PC-3 (cell line): ENCODE measurements around the gene PHC3. TPM values are rescaled to one million over a fixed set of nuclear protein-coding genes. Genes with fewer than 3 reads are reported as not detected.
"Not testable (repeated sequence)": the region's sequence is repeated elsewhere in the genome, so short reads cannot be mapped to it uniquely, and the experiment has no call there.

Experiments used
- ATAC-seq: fragments of 200-7000 bp; cut with Tn5 transposase; 2 replicates; pipeline ENCODE4 v1.9.1; 2020; ENCODE audit warnings: mild to moderate bottlenecking, moderate library complexity
- BruUV-seq: library from RNA; stranded (reverse); fragments of 400-500 nt; replicated peaks from 2 replicates; lab custom pipeline; 2021; lab: Mats Ljungman, UMichigan
- CTCF ChIA-PET: fragments of 300-600 bp; sonication (Branson Sonifier 250); formaldehyde crosslinking; loops from one replicate; lab custom pipeline; 2022; ENCODE audit warnings: antibody characterized with exemption; lab: Charles Lee
- POLR2A ChIA-PET: fragments of 300-600 bp; sonication (Branson Sonifier 250); formaldehyde crosslinking; loops from one replicate; lab custom pipeline; 2022; ENCODE audit warnings: antibody characterized with exemption; ENCODE audit not compliant: unreplicated experiment; lab: Charles Lee
- DNase-seq: peaks from one replicate; pipeline ENCODE4 v3.0.0-alpha.2; 2015
- H2AFZ ChIP-seq: fragments of 300-600 bp; sonication (generic); 2 replicates; pipeline ENCODE4 v1.6.0; 2016; ENCODE audit warnings: antibody characterized with exemption, low read length
- H3F3A ChIP-seq: fragments of 300-600 bp; sonication (generic); one replicate; pipeline ENCODE4 v1.6.0; 2017; ENCODE audit warnings: antibody characterized with exemption, low read length, control low read depth, mild to moderate bottlenecking; ENCODE audit not compliant: unreplicated experiment
- H3K27ac ChIP-seq: fragments of 300-600 bp; sonication (generic); 2 replicates; pipeline ENCODE4 v1.5.1; 2016; ENCODE audit warnings: mild to moderate bottlenecking, low read length
- H3K27me3 ChIP-seq: fragments of 300-600 bp; sonication (generic); 2 replicates; pipeline ENCODE4 v1.6.1; 2016; ENCODE audit warnings: low read length, mixed read lengths
- H3K36me3 ChIP-seq: fragments of 300-600 bp; sonication (generic); 2 replicates; pipeline ENCODE4 v1.6.1; 2016; ENCODE audit warnings: low read depth, mixed run types, low read length, mixed read lengths
- H3K4me1 ChIP-seq: fragments of 300-600 bp; sonication (generic); 2 replicates; pipeline ENCODE4 v1.5.1; 2016; ENCODE audit warnings: low read length; ENCODE audit not compliant: insufficient read depth
- H3K4me2 ChIP-seq: fragments of 300-600 bp; sonication (generic); 2 replicates; pipeline ENCODE4 v1.6.0; 2016; ENCODE audit warnings: low read length
- H3K4me3 ChIP-seq: fragments of 300-600 bp; sonication (generic); 2 replicates; pipeline ENCODE4 v1.5.1; 2016; ENCODE audit warnings: mild to moderate bottlenecking, low read length, mixed read lengths
- H3K79me2 ChIP-seq: fragments of 300-600 bp; sonication (generic); 2 replicates; pipeline ENCODE4 v1.6.1; 2017; ENCODE audit warnings: low read length, mixed read lengths
- H3K9ac ChIP-seq: fragments of 300-600 bp; sonication (generic); 2 replicates; pipeline ENCODE4 v1.6.0; 2016; ENCODE audit warnings: mild to moderate bottlenecking, low read length
- H3K9me2 ChIP-seq: fragments of 300-600 bp; sonication (generic); replicated peaks from 2 replicates; pipeline ENCODE4 v1.6.1; 2016; ENCODE audit warnings: mixed run types, low read length, mixed read lengths
- H3K9me3 ChIP-seq: fragments of 300-600 bp; sonication (generic); 2 replicates; pipeline ENCODE4 v1.6.1; 2016; ENCODE audit warnings: low read length, mixed read lengths
- H4K20me1 ChIP-seq: fragments of 300-600 bp; sonication (generic); 2 replicates; pipeline ENCODE4 v1.6.1; 2016; ENCODE audit warnings: low read length, mixed read lengths
- EZH2 ChIP-seq: fragments of 300-600 bp; sonication (generic); IDR thresholded peaks from one replicate; pipeline ENCODE4 v1.6.1; 2017; ENCODE audit warnings: antibody characterized with exemption, mild to moderate bottlenecking, low read length; ENCODE audit not compliant: unreplicated experiment
- EZH2phosphoT487 ChIP-seq: fragments of 300-600 bp; sonication (generic); IDR thresholded peaks from 2 replicates; pipeline ENCODE4 v1.6.1; 2018; ENCODE audit warnings: mild to moderate bottlenecking, antibody characterized with exemption, low read length, borderline replicate concordance
- intact Hi-C: fragments of 100-400 bp; cut with micrococcal nuclease; formaldehyde crosslinking; loops from 2 replicates; pipeline ENCODE4 v1.9.0; 2023
- total RNA-seq: library from RNA; depleted of rRNA; stranded (reverse); fragments of >200 nt; gene quantifications from 2 replicates; pipeline ENCODE4 v1.2.3, GENCODE V29; 2014
- TF ChIP-seq, protein P1 (sequence below): fragments of 300-600 bp; sonication (generic); conservative IDR thresholded peaks from 2 replicates; pipeline ENCODE4 v1.5.1; 2017; ENCODE audit warnings: antibody characterized with exemption, low read depth, mild to moderate bottlenecking, low read length

The PHC3 gene
- total RNA-seq, 1 experiment from 2014 or later, result 7.5 TPM

DNA sequence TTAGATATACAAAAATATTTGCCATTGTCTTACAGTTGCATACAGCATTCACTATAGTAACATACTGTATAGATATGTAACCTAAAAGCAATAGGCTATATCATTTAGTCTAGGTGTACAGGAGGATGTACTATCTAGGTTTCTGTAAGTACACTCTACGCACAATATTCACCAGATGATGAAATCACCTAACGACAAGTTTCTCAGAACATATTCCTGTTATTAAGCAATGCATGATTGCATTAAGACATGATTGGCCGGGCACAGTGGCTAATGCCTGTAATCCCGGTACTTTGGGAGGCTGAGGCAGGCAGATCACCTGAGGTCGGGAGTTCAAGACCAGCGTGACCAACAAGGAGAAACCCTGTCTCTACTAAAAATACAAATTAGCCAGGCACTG, 26.2 kb upstream of the PHC3 start:
- H3K9me2 ChIP-seq, result no peaks in the 10 kb centered on the region
- H3K27me3 ChIP-seq, result no peaks in the 10 kb centered on the region
- intact Hi-C loops, result no loop called here
- ChIA-PET POLR2A (no interaction called here), CTCF (no interaction called here)
- H3K4me1 ChIP-seq, result no peaks in the 10 kb centered on the region
- no peak overlapping the region for H3K27ac ChIP-seq
- H3K9me3 ChIP-seq, result no peaks in the 10 kb centered on the region
- H3K4me3 ChIP-seq, result no peak overlapping the region
- no peak for DNase-seq
- no TSS peak for BruUV-seq
- no peak overlapping the region for H3K9ac ChIP-seq
- H3F3A ChIP-seq, result no peaks in the 10 kb centered on the region
- H3K36me3 ChIP-seq, result no peaks in the 10 kb centered on the region
- no peak for ATAC-seq
- no peak overlapping the region for H3K4me2 ChIP-seq
- no peak overlapping the region for H2AFZ ChIP-seq
- H4K20me1 ChIP-seq, result no peaks in the 10 kb centered on the region
- no peaks in the 10 kb centered on the region for H3K79me2 ChIP-seq
- TF ChIP-seq, protein P1, sequence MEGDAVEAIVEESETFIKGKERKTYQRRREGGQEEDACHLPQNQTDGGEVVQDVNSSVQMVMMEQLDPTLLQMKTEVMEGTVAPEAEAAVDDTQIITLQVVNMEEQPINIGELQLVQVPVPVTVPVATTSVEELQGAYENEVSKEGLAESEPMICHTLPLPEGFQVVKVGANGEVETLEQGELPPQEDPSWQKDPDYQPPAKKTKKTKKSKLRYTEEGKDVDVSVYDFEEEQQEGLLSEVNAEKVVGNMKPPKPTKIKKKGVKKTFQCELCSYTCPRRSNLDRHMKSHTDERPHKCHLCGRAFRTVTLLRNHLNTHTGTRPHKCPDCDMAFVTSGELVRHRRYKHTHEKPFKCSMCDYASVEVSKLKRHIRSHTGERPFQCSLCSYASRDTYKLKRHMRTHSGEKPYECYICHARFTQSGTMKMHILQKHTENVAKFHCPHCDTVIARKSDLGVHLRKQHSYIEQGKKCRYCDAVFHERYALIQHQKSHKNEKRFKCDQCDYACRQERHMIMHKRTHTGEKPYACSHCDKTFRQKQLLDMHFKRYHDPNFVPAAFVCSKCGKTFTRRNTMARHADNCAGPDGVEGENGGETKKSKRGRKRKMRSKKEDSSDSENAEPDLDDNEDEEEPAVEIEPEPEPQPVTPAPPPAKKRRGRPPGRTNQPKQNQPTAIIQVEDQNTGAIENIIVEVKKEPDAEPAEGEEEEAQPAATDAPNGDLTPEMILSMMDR, result no peak
- TF ChIP-seq EZH2phosphoT487 (no peak), EZH2 (no peak)

DNA sequence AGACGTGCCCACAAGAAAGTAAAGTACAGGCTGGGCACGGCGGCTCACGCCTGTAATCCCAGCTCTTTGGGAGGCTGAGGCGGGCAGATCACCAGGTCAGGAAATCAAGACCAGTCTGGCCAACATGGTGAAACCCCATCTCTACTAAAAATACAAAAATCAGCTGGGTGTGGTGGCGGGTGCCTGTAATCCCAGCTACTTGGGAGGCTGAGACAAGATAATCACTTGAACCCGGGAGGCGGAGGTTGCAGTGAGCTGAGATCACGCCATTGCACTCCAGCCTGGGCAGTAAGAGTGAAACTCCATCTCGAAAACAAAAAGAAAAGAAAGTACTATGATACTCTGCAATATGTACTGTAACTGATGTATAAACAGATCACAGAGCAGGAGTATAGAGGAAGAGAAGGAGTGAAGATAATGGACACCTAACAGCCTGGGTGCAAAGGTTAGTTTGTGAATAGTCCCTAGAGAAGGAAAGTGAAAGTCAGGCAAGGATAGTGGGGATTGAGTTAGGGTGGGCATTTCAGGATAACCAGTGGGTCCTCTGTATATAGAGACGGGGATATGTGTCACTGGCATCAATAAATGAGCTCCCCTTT, 24.7 kb upstream of the PHC3 start:
- H3K79me2 ChIP-seq, H3F3A ChIP-seq, H3K4me2 ChIP-seq, H3K4me3 ChIP-seq, H3K36me3 ChIP-seq, H4K20me1 ChIP-seq, POLR2A ChIA-PET, H3K9me3 ChIP-seq, H3K9me2 ChIP-seq, ATAC-seq, intact Hi-C loops, H3K9ac ChIP-seq, BruUV-seq, H3K27ac ChIP-seq, DNase-seq, H2AFZ ChIP-seq, H3K27me3 ChIP-seq, H3K4me1 ChIP-seq: not testable (repeated sequence)
- CTCF ChIA-PET, result interaction anchor here (0.5 kb wide), 1 partner anchor 642 kb away, joined by 4 read pairs; no protein-coding TSS in a partner anchor

DNA sequence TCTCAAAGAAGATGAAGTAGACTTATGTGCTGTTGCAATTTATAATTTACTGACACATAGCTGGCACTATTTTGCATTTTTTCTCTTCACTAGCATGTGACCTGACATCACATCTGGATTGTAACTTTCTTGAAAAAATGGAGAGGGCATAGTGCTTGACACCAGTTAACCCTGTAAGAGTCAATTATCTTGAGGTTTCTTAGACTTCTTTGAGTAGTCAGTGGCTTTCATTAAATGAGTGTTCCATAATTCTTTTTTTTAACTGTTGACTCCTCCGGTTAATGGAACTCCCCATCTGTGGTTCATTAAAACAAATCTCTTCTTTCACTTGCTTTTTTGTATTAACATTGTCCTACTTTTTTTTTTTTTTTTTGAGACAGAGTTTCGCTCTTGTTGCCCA, 23.8 kb upstream of the PHC3 start:
- Histone ChIP-seq H3K27ac (no peak overlapping the region), H3K4me2 (no peak overlapping the region), H4K20me1 (no peaks in the 10 kb centered on the region), H3F3A (no peaks in the 10 kb centered on the region), H3K9me3 (no peaks in the 10 kb centered on the region), H3K9me2 (no peaks in the 10 kb centered on the region), H3K27me3 (no peaks in the 10 kb centered on the region), H2AFZ (no peak overlapping the region), H3K9ac (no peak overlapping the region), H3K4me1 (no peaks in the 10 kb centered on the region), H3K36me3 (no peaks in the 10 kb centered on the region), H3K79me2 (no peaks in the 10 kb centered on the region), H3K4me3 (no peak overlapping the region)
- ATAC-seq, result no peak
- ChIA-PET POLR2A (interaction anchor here (0.5 kb wide), 1 partner anchor 659 kb away, joined by 3 read pairs; no protein-coding TSS in a partner anchor), CTCF (no interaction called here)
- DNase-seq, result no peak
- BruUV-seq, result no TSS peak
- intact Hi-C loops, result no loop called here
- TF ChIP-seq, protein P1, result no peak
- TF ChIP-seq EZH2phosphoT487 (no peak), EZH2 (no peak)
